Measurements from ENCODE around the gene ACTR2. TPM values are rescaled to one million over a fixed set of nuclear protein-coding genes. Genes with fewer than 3 reads are reported as not detected.

ACTR2 gene
- total RNA-seq, 1 experiment from 2014 or later, result 246 TPM

DNA sequence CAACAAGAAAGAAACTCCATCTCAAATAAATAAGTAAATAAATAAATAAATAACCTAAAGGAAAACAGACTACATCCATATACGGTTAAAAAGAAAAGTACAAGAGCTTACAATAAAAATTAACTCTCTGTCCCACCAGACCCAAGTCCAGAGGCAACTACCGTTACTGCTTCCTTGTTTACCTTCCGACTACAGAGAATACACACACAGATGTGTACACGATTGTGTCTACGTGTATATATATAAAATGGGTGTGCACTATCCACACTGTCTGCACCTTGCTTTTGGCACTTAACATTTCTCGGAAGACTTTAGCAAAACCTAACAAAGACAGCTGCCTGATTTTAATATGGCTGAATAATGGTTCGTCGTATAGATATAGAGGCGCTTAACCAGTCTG is 69.9 kb downstream of the ACTR2 start:
- Histone ChIP-seq H3K36me3 (ENCODE audit: low read depth) (no peaks in the 10 kb centered on the region), H3K27me3 (ENCODE audit: insufficient read depth, low read depth) (no peaks in the 10 kb centered on the region), H3K79me2 (ENCODE audit: low read depth) (no peaks in the 10 kb centered on the region), H3K9me3 (ENCODE audit: insufficient read depth, low read depth) (no peaks in the 10 kb centered on the region), H2AFZ (no peak overlapping the region), H3F3A (ENCODE audit: insufficient read depth, low read depth) (0 out of 2 replicates have a peak, but pooled peaks cover 9% of the 10 kb centered on the region), H4K20me1 (ENCODE audit: insufficient read depth) (no peaks in the 10 kb centered on the region), H3K27ac (no peak overlapping the region), H3K4me3 (no peak overlapping the region), H3K9me2 (ENCODE audit: insufficient read depth) (no peaks in the 10 kb centered on the region), H3K4me2 (no peak overlapping the region), H3K4me1 (replicated peaks; ENCODE audit: insufficient read depth) (peaks cover 5% of the 10 kb centered on the region; the same call in 1 of the 2 replicates)
- ChIA-PET POLR2A (ENCODE audit: unreplicated experiment) (no interaction called here), CTCF (no interaction called here)
- no peak for DNase-seq
- intact Hi-C loops (cut with micrococcal nuclease; ENCODE audit: unreplicated experiment), result no loop called here
- BruUV-seq (replicated peaks), result no TSS peak
- no peak for TF ChIP-seq EZH2 (IDR thresholded peaks at IDR 0.05; ENCODE audit: low read depth)
- TF ChIP-seq, protein P1, sequence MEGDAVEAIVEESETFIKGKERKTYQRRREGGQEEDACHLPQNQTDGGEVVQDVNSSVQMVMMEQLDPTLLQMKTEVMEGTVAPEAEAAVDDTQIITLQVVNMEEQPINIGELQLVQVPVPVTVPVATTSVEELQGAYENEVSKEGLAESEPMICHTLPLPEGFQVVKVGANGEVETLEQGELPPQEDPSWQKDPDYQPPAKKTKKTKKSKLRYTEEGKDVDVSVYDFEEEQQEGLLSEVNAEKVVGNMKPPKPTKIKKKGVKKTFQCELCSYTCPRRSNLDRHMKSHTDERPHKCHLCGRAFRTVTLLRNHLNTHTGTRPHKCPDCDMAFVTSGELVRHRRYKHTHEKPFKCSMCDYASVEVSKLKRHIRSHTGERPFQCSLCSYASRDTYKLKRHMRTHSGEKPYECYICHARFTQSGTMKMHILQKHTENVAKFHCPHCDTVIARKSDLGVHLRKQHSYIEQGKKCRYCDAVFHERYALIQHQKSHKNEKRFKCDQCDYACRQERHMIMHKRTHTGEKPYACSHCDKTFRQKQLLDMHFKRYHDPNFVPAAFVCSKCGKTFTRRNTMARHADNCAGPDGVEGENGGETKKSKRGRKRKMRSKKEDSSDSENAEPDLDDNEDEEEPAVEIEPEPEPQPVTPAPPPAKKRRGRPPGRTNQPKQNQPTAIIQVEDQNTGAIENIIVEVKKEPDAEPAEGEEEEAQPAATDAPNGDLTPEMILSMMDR (conservative IDR thresholded peaks at IDR 0.05), result no peak

DNA sequence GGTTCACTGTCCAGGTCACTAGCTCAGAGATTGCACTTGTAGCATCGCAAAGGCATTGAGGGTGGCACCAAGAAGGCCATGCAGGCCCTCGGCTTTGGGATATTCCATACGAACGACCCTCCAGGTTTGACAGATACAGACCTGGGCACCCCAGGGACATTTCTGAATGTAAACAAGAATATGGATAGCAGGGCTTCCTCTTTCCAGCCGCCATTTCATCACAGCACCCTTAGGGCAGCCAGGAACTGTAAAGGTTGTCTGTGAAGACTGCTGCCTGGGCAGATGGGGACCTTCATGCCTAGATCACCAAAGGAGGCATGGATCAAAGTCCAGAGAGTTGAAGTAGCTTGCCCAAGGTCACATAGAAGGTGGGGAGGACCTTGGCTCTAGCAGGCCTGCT is 70.5 kb downstream of the ACTR2 start:
- Histone ChIP-seq H4K20me1 (ENCODE audit: insufficient read depth) (no peaks in the 10 kb centered on the region), H3K79me2 (ENCODE audit: low read depth) (no peaks in the 10 kb centered on the region), H3K9me3 (ENCODE audit: insufficient read depth, low read depth) (no peaks in the 10 kb centered on the region), H3F3A (ENCODE audit: insufficient read depth, low read depth) (0 out of 2 replicates have a peak, but pooled peaks cover 9% of the 10 kb centered on the region), H3K4me2 (no peak overlapping the region), H3K27ac (no peak overlapping the region), H3K36me3 (ENCODE audit: low read depth) (no peaks in the 10 kb centered on the region), H2AFZ (no peak overlapping the region), H3K27me3 (ENCODE audit: insufficient read depth, low read depth) (no peaks in the 10 kb centered on the region), H3K4me3 (no peak overlapping the region), H3K9me2 (ENCODE audit: insufficient read depth) (no peaks in the 10 kb centered on the region), H3K4me1 (replicated peaks; ENCODE audit: insufficient read depth) (peaks cover 5% of the 10 kb centered on the region; the same call in 1 of the 2 replicates)
- TF ChIP-seq, protein P1 (conservative IDR thresholded peaks at IDR 0.05), result no peak
- no peak for TF ChIP-seq EZH2 (IDR thresholded peaks at IDR 0.05; ENCODE audit: low read depth)
- no peak for DNase-seq
- intact Hi-C loops (cut with micrococcal nuclease; ENCODE audit: unreplicated experiment), result no loop called here
- ChIA-PET POLR2A (ENCODE audit: unreplicated experiment) (no interaction called here), CTCF (interaction anchor here (0.5 kb wide), 1 partner anchor 575 kb away, joined by 4 read pairs; no protein-coding TSS in a partner anchor)
- BruUV-seq (replicated peaks), result no TSS peak

DNA sequence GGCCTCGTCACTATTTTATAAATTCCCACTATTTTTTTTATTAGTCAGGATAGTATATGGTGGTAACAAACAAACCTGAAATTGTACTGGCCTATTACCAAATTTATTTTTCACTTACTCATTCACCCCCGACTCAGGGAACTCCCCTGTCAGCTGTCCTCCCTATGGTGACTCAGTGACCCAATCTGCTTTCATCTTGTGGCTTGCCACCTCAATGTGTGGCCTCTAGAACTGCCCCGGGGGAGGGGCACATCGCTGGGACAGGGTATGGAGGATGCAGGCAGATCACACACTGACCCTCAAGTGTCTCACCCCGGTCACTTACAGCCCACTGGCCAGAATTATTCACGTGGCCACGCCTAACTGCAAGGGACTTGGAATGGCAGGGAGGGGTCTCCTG is 71.6 kb downstream of the ACTR2 start:
- Histone ChIP-seq H3K9me3 (ENCODE audit: insufficient read depth, low read depth) (no peaks in the 10 kb centered on the region), H3K27me3 (ENCODE audit: insufficient read depth, low read depth) (no peaks in the 10 kb centered on the region), H3K4me3 (no peak overlapping the region), H3K4me2 (no peak overlapping the region), H3K4me1 (replicated peaks; ENCODE audit: insufficient read depth) (peaks cover 5% of the 10 kb centered on the region; the same call in 1 of the 2 replicates), H4K20me1 (ENCODE audit: insufficient read depth) (no peaks in the 10 kb centered on the region), H3K27ac (no peak overlapping the region), H3K9me2 (ENCODE audit: insufficient read depth) (no peaks in the 10 kb centered on the region), H3F3A (ENCODE audit: insufficient read depth, low read depth) (0 out of 2 replicates have a peak, but pooled peaks cover 9% of the 10 kb centered on the region), H2AFZ (no peak overlapping the region), H3K36me3 (ENCODE audit: low read depth) (no peaks in the 10 kb centered on the region), H3K79me2 (ENCODE audit: low read depth) (no peaks in the 10 kb centered on the region)
- ChIA-PET CTCF (no interaction called here), POLR2A (ENCODE audit: unreplicated experiment) (no interaction called here)
- BruUV-seq (replicated peaks), result no TSS peak
- TF ChIP-seq, protein P1 (conservative IDR thresholded peaks at IDR 0.05), result no peak
- TF ChIP-seq EZH2 (IDR thresholded peaks at IDR 0.05; ENCODE audit: low read depth), result no peak
- DNase-seq, result no peak
- intact Hi-C loops (cut with micrococcal nuclease; ENCODE audit: unreplicated experiment), result no loop called here
